B cell (primary cell): Measurements from ENCODE around the gene GRK5.

Source experiments
- EZH2 ChIP-seq: IDR thresholded peaks from 2 replicates; pipeline ENCODE4 v1.6.1; 2012; ENCODE audit warnings: borderline replicate concordance, low read depth, mild to moderate bottlenecking, moderate library complexity, low read length; ENCODE audit not compliant: insufficient read depth, poor library complexity, severe bottlenecking
- TF ChIP-seq, protein P1 (sequence below): fragments of 200-600 bp; IDR thresholded peaks from one replicate; pipeline ENCODE4 v1.8.0; 2022; ENCODE audit warnings: antibody characterized with exemption, mild to moderate bottlenecking

DNA sequence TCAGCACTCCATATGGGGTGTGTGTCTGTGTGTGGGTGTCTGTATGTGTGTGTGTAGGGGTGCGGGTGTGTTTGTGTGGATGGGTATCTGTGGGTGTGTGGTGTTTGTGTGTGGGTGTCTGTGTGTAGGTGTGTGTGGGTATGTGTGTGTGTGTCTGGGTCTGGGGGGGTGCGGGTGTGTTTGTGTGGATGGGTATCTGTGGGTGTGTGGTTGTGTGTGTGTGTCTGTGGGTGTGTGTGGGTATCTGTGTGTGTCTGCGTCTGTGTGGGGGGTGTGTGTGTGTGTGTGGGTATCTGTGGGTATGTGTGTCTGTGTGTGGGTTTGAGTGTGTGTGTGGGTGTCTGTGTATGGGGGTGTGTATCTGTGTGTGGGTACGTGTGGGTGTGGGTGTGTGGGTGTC, 186.5 kb downstream of the GRK5 start:
- TF ChIP-seq, protein P1, sequence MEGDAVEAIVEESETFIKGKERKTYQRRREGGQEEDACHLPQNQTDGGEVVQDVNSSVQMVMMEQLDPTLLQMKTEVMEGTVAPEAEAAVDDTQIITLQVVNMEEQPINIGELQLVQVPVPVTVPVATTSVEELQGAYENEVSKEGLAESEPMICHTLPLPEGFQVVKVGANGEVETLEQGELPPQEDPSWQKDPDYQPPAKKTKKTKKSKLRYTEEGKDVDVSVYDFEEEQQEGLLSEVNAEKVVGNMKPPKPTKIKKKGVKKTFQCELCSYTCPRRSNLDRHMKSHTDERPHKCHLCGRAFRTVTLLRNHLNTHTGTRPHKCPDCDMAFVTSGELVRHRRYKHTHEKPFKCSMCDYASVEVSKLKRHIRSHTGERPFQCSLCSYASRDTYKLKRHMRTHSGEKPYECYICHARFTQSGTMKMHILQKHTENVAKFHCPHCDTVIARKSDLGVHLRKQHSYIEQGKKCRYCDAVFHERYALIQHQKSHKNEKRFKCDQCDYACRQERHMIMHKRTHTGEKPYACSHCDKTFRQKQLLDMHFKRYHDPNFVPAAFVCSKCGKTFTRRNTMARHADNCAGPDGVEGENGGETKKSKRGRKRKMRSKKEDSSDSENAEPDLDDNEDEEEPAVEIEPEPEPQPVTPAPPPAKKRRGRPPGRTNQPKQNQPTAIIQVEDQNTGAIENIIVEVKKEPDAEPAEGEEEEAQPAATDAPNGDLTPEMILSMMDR, result no peak
- no peak for TF ChIP-seq EZH2
